ENCODE results near the gene USP19. TPM values are rescaled to one million over a fixed set of nuclear protein-coding genes. Genes with fewer than 3 reads are reported as not detected.

USP19 gene
- total and polyA plus RNA-seq, 2 of the 8 experiments (the other 6 are each of a cell fraction or from before 2014, with no cell fraction given), result 46.4 to 65.8 TPM

DNA sequence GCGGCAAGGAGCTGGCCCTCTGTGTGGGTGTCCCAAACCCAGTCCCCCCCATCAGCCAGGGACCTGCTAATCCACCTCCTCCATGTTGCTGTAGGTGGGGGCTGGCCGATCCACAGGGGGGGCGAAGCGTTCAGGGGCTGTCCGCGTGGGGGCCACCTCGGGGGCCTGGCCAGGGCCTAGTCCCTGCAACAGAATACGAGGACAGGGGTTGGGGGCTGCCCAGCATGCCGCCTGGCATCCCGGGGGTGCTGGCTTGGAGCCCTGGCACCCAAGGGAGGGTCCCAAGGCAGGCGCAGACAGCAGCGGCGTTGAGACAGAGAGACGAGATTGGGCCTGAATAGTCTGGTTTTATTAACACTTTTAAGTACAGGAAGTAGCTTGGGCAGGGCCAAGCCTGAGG lies 12.3 kb downstream of the USP19 start (continued):
- TF ChIP-seq, protein P1, sequence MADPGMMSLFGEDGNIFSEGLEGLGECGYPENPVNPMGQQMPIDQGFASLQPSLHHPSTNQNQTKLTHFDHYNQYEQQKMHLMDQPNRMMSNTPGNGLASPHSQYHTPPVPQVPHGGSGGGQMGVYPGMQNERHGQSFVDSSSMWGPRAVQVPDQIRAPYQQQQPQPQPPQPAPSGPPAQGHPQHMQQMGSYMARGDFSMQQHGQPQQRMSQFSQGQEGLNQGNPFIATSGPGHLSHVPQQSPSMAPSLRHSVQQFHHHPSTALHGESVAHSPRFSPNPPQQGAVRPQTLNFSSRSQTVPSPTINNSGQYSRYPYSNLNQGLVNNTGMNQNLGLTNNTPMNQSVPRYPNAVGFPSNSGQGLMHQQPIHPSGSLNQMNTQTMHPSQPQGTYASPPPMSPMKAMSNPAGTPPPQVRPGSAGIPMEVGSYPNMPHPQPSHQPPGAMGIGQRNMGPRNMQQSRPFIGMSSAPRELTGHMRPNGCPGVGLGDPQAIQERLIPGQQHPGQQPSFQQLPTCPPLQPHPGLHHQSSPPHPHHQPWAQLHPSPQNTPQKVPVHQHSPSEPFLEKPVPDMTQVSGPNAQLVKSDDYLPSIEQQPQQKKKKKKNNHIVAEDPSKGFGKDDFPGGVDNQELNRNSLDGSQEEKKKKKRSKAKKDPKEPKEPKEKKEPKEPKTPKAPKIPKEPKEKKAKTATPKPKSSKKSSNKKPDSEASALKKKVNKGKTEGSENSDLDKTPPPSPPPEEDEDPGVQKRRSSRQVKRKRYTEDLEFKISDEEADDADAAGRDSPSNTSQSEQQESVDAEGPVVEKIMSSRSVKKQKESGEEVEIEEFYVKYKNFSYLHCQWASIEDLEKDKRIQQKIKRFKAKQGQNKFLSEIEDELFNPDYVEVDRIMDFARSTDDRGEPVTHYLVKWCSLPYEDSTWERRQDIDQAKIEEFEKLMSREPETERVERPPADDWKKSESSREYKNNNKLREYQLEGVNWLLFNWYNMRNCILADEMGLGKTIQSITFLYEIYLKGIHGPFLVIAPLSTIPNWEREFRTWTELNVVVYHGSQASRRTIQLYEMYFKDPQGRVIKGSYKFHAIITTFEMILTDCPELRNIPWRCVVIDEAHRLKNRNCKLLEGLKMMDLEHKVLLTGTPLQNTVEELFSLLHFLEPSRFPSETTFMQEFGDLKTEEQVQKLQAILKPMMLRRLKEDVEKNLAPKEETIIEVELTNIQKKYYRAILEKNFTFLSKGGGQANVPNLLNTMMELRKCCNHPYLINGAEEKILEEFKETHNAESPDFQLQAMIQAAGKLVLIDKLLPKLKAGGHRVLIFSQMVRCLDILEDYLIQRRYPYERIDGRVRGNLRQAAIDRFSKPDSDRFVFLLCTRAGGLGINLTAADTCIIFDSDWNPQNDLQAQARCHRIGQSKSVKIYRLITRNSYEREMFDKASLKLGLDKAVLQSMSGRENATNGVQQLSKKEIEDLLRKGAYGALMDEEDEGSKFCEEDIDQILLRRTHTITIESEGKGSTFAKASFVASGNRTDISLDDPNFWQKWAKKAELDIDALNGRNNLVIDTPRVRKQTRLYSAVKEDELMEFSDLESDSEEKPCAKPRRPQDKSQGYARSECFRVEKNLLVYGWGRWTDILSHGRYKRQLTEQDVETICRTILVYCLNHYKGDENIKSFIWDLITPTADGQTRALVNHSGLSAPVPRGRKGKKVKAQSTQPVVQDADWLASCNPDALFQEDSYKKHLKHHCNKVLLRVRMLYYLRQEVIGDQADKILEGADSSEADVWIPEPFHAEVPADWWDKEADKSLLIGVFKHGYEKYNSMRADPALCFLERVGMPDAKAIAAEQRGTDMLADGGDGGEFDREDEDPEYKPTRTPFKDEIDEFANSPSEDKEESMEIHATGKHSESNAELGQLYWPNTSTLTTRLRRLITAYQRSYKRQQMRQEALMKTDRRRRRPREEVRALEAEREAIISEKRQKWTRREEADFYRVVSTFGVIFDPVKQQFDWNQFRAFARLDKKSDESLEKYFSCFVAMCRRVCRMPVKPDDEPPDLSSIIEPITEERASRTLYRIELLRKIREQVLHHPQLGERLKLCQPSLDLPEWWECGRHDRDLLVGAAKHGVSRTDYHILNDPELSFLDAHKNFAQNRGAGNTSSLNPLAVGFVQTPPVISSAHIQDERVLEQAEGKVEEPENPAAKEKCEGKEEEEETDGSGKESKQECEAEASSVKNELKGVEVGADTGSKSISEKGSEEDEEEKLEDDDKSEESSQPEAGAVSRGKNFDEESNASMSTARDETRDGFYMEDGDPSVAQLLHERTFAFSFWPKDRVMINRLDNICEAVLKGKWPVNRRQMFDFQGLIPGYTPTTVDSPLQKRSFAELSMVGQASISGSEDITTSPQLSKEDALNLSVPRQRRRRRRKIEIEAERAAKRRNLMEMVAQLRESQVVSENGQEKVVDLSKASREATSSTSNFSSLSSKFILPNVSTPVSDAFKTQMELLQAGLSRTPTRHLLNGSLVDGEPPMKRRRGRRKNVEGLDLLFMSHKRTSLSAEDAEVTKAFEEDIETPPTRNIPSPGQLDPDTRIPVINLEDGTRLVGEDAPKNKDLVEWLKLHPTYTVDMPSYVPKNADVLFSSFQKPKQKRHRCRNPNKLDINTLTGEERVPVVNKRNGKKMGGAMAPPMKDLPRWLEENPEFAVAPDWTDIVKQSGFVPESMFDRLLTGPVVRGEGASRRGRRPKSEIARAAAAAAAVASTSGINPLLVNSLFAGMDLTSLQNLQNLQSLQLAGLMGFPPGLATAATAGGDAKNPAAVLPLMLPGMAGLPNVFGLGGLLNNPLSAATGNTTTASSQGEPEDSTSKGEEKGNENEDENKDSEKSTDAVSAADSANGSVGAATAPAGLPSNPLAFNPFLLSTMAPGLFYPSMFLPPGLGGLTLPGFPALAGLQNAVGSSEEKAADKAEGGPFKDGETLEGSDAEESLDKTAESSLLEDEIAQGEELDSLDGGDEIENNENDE (IDR thresholded peaks at IDR 0.05; ENCODE audit: insufficient replicate concordance, low read length), result no peak
- TF ChIP-seq NANOG (IDR thresholded peaks at IDR 0.05; ENCODE audit: insufficient read depth, low read depth, low read length, poor library complexity, severe bottlenecking) (no peak), CEBPB (IDR thresholded peaks at IDR 0.05; ENCODE audit: low read depth, low read length) (no peak), SRF (IDR thresholded peaks at IDR 0.05; ENCODE audit: low read depth, low read length) (no peak), EZH2 (IDR thresholded peaks at IDR 0.05; ENCODE audit: low read depth, low read length, severe bottlenecking) (no peak), POU5F1 (IDR thresholded peaks at IDR 0.05; ENCODE audit: low read depth, low read length) (no peak), BCL11A (IDR thresholded peaks at IDR 0.05; ENCODE audit: low read depth in 2 of 2, low read length in 2 of 2) (no peak), SIRT6 (IDR thresholded peaks at IDR 0.05; ENCODE audit: low read length) (no peak), FOSL1 (IDR thresholded peaks at IDR 0.05; ENCODE audit: insufficient read depth, low read depth, low read length) (no peak), TCF12 (IDR thresholded peaks at IDR 0.05; ENCODE audit: low read depth, low read length) (no peak), SAP30 (IDR thresholded peaks at IDR 0.05; ENCODE audit: insufficient read depth, insufficient replicate concordance, low read length) (no peak)
